Measurements from ENCODE around the gene RMND1.
"Not testable (repeated sequence)": the region's sequence is repeated elsewhere in the genome, so short reads cannot be mapped to it uniquely, and the experiment has no call there.

The RMND1 gene

DNA sequence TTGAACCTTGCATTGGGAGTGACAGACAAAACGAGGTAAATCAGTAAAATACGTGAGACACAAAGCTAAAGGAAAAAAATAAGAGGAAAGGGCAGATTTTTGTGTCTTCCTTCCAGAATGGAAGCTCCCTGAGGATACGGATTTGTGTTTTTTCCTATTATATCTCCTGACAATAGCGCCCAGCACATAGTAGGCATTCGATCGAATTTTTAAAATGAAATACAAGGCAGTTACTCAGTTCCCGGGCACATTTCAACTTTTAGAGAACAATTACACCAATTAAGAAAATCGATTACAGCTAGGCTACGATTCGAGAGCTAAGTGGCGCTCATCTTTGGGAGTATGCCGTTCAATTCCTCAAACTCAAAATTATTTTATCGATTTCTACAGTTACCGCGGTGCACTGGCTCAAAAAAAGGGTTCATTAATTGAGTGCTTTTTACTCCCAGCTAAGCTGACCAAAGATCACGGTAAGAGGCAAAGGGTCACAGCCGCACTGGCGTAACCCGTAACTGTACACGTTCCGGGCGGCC, 443 bp downstream of the RMND1 start:
- DNase-seq, result peak; percentile 54

DNA sequence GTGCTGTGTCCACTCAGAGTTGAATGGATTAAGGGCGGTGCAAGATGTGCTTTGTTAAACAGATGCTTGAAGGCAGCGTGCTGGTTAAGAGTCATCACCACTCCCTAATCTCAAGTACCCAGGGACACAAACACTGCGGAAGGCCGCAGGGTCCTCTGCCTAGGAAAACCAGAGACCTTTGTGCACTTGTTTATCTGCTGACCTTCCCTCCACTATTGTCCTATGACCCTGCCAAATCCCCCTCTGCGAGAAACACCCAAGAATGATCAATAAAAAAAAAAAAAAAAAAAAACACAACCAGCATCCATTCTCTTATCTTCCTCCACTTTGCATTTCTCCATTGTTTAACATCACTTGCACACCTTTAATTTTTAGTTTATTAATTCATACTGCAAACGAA, 998 bp downstream of the RMND1 start:
- DNase-seq, result not testable (repeated sequence)

DNA sequence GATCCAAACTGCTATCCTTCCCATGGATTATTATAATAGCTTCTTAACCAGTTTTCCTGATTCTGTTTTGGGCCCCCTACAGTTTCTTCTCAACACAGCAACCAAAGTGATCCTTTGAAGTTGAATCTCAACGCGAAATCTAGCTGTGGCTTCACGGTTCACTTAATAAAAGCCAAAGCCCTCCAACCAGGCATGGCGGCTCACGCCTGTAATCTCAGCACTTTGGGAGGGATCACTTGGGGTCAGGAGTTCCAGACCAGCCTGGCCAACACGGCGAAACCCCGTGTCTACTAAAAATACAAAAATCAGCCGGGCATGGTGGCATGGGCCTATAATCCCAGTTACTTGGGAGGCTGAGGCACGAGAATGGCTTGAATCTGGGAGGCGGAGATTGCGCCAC, 3.3 kb downstream of the RMND1 start:
- no peak for DNase-seq

DNA sequence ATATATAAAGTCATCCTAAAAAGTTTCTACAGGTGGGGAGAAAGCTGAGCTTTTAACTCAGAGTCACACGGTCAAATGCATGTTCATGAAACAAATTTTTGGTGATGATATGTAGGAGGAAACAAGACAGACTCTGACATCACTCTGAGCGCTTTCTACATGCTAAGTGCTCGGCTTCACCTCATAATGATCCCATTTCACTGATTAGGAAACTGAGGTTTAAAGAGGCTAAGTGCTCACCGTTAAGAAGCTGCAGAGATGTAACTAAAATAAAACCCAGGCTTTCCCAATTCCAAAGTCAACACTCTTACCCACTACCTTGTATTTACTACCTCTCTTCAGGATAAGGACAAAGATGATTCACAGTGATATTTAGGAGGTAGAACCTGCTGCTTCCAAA, 4.7 kb downstream of the RMND1 start:
- no peak for DNase-seq

DNA sequence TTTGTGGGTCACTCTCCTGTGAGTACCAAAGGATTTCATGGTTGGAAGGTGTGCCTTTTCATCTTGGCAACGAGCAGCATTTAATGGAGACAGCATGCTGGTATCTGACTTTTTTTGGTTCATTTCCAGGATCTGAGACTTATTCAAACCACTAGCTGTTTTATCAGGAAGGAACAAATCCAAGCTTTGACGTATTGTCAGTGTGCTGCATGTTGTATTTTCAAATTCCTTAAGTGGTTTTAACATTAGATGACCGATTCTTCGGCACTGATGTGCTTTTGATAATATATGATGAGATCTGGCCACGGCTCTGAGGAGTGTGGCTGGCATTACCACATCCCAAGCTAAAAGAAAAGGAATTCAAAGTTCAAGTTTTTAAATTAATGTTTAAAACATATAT, 6.4 kb downstream of the RMND1 start:
- no peak for DNase-seq

DNA sequence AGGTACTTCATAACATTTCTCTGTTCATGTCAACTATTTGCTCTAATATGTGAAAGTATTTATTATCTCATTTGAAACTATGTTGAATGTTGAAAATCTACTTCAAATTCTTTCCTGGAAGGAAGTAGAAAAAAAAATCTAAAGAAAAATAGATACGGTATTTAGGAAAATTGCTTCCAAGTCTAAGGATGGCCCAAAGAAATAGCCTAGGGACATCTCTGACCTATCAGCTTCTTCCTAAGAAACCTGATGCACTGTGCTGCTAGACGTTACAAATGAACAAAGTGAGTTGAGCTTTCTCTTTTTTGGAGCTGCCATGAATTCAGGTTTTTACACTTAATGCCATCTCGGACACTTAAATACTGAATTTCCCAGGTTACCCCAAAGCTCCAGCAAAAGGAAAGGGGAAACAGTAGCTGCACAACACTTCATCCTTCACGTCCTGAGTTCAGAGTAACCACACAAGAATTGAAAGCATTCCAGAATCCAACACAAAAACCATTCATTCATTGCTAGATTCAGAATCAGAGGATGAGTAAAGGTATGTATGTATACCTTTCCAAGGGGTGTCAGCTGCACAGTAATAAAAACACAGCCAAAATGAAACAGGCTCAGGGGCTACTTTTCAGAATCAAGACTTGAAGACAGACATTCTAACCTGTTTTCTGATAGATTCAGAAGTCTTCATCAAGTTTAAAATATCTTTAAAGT, 7.9 kb downstream of the RMND1 start:
- no peak for DNase-seq

DNA sequence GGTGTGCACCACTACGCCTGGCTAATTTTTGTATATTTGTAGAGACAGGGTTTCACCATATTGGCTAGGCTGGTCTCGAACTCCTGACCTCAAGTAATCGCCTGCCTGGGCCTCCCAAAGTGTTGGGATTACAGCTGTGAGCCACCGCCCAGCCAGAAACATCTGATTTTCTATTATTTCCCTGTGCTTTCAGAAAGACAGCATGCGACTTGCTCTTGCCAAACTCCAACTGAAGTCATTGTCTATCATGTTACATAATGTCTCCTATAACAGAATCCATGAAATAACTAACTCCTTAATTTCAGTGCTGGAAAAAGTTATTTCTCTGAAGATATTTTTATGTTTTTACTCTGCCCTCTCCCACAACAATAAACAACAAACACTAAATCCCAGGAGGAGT, 8.5 kb downstream of the RMND1 start:
- no peak for DNase-seq

DNA sequence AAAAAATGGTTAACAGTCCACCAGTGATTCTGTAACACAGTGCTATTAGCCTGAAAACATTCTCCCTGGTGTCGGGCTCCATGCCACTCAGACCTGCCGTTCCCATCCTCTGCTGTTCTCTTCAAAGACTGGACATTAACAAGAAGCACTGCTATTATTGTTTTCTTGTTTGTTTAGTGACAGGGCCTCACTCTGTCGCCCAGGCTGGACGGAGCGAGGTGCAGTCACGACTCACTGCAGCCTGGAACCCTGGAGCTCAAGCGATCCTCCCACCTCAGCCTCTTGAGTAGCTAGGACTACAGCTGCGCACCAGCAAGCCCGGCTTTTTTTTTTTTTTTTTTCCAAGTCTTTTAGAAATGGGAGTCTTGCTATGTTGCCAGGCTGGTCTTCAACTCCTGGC, 9.6 kb downstream of the RMND1 start:
- DNase-seq, result no peak

DNA sequence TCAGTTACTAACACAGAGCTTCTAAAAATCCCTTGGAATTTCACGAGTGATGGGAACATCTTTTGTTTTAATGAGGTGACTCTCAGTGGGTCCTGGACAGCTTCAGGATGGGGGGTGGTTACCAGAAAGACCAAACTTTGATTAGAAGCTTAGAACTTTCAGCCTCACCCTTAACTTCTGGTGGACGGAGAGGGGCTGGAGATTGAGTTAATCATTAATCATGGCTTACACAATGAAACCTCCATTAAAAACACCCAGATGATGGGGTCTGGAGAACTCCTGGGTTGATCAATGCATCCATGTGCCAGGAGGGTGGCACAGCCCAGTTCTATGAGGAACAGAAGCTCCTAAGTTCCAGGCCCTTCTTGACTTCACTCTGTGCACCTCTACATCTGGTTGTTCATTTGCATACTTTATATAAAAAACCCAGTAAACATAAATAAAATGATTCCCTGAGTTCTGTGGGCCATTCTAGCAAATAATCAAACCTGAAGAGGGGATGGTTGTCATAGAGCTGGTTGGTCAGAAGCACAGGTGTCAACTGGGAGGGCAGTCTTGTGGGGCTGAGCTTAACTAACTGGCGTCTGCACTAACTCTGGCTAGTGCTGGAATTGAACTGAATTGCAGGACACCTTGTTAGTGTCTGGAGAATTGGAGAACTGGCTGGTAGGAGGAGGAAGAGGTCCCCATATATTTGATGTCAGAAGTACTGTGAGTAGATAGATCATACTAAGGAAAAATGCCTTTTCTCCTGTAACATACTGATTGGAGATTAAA, 10.3 kb downstream of the RMND1 start:
- no peak for DNase-seq

DNA sequence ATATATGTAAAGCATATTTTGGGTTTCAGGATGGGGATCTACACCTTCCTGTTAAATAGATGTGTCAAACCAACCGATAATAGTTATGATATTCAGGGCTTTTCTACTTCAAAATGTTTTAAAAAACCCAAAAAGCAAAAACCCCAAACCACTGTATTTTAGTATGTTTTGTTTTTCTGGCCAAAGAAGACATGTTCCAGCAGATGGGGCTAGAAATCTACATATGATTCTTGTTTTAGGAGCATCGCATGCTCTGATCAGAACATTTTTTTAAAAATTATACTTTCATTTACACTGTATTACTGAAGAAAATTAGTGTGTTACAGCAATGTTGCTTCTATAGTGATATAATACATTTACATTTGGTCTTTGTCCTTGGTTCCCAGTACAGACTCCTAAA, 11.0 kb downstream of the RMND1 start:
- no peak for DNase-seq

DNA sequence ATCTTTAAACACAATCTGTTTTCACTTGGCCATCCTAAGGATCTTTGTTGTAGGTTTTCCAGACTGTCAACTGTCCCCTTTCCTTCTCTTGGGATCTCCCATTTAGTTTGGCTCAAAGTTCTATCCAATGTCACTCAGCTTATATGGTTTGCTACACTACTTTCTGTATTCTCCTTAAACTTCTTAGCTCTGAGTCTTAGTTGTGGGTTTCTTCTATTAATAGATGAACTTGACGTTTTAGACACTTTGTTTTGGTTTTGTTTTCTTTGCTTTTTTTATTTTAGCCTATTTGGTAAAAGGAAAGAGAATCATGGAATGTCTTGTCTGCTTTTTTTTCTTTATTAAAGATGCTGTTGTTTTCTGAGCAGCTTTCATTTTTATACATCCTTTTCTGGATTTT, 11.4 kb downstream of the RMND1 start:
- no peak for DNase-seq

DNA sequence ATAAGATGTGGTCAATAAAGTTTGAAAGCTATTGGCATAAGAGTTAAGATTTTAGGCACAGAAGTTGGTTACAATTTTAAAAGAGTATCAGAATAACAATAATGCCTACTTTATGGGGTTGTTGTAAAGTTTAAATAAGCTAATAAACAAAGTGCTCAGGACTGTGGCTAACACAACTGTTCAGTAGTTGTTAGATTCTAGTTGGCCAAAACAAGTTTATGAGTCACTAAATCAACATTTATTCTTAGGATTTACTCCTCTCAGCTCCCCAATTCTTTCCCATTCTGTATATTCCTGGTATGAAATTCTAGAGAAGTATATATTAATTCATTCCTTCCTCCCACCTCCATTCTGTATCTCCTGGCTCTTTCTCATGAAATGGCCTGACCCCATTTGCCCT, 14.5 kb downstream of the RMND1 start:
- DNase-seq, result no peak

DNA sequence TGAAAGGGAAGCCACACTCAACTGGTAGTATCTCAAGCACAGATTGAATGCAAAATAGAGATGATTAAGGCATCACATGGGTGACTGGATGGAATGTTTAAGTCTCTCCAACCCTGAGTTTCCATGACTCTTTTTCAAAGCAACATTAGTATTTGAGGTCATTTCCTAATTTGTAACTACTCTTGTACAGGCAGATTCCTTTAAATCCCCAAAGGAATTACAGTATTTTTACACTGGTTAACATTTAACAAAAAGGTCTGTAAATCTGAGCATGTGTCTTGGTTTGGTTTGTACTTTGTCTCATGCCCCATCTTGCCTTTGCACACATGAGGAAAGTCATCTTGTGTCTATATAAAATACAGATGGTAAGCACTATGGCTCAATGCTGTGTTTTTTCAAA, 15.1 kb downstream of the RMND1 start:
- DNase-seq, result no peak

DNA sequence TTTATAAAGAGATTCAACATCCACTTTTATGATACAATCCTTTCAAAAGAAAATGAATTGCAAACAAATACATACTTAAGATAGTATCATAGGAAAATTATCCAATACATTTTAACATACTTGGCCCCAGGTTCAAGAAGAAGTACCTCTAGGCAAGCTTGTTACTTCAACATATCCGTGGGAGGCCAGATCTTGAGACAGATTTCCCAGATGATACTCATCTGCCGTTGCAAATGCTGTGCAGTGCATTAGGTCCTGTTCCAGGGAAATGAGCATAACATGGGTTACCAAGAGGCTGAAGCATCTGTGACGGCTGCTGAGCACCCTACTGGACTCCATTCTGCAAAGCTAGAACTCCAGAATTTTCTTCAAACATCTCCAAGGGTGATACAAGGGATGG, 15.6 kb downstream of the RMND1 start:
- DNase-seq, result no peak

DNA sequence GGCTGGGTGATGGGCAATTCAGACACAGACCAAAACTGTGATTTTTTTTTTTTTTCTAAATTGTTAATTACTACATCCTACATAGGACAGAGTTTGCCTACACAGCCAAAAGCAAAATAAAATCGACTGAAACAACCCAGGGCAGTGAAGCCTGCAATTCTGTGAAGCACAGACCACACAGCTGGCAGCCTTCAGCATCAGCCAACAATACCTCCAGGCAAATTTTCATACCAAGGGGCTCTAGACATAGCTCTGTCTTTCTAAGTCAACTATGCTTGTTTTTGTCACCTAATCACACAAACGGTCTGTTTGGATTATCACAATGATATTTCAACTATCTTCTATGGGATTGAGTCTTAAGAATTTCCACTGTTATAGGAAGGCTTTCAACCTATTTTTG, 17.6 kb downstream of the RMND1 start:
- DNase-seq, result no peak

DNA sequence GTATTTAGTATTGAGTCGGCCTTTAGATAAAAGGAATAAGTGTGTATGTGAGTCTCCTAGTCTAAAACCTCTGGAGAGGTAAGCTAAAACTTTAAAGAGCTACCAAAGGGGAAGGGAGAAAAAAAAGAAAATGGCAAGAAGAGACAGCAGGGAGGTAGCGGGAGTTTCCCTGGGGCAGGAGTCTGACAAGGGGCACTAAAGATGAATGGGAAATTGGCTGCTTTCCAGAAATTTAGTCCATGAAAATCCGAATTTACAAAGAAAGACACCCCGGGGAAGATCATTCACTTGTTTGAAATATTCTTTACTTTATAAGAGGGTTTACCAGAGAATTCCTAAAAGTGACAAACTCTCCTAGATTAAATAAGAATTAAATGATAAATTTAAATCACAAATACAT, 19.3 kb downstream of the RMND1 start:
- DNase-seq, result no peak

DNA sequence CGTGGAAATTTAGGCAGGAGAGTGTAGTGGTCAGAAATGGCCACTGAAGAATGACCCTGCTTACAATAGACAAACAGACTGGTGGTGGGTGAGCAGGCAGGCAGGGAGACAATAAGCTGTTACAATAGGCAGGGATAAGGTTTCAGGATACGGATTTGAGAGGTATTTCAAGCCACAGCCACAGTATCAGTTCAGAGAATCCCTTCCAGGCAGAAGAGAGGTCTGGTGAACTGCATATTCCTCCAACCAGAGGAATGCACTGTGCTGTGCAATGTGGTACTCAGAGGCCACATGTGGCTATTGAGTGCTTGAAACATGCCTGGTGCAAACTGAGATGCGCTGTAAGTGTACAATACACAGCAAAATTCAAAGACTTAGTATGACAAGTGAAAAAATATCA, 20.6 kb downstream of the RMND1 start:
- DNase-seq, result no peak

DNA sequence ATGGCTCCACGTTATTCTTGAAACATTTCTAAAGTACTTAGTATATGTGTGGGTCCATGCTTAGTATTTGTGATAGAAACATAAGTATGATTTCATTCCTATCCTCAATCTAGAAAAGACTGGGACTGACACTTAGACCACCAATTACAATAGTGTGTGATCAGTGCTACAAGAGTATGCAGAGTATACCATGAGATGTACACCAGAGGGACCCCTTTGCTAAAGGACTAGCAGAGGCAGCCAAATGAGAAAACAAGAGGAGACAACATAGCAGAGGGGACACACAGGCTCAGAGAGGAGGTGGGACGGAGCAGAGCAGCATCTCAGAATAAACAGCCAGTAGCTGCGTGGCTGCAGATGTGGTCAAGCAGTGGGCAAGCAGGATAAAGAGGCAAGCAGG, 21.0 kb downstream of the RMND1 start:
- DNase-seq, result no peak

DNA sequence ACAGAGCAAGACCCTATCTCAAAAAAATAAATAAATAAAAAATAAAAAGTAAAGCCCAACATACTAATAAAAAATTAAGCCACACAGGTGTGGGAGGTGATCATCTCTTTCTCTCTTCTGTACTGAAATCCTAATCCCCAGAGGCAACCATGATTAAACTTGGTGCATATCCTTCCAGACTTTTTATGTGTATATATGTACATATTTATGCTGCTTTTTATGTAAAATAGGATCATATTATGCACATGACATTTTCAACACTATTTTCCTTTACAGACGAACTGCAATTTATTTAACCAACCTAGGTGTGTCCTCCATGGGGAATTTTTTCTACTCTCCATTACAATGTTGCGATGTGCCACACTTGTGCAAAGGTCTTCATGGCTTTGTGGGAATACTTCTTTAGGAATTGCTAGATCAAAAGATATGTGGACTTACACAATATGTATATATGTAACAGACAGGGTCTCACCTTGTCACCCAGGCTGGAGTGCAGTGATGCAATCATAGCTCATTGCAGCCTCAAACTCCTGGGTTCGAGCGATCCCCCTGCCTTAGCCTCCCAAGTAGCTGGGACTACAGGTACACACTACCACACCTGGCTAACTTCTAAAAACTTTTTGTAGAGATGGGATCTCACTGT, 23.7 kb downstream of the RMND1 start:
- no peak for DNase-seq

DNA sequence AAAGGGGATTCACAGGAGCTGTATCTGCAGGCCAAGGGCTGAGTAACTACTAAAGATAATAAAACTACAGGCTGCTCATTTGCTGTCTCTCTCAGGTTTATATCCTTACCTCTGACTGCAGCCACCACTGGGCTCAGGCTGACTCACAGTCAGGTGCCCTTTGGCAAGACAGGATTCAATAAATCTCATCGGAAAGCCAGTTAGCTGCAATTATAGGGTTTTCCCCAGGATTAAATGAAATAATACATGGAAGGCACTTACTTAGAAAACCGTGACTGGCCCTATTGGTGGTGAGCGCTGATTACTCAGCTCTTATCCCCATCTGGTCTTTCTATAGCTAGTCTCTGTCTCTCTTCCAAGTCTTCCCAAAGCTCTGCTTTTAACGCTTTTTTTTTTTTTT, 26.4 kb downstream of the RMND1 start:
- DNase-seq, result no peak

DNA sequence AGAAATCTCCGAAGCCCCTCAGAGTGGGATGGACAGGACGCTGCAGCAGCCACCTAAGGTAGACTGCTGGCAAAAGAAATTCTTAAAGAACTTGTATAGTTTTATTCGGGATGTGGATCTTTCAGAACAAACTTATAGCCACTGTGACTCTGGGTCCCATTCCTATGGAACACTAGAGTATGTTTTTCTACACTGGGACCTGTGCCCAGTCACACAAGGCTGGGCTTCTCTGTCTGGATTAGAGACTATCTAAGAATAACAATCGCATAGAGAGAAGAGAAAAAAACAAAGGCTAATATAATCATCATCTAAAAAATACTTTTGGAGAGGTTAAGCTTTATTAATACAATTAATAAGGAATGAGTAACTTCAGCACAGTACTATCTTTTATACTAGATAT, 28.9 kb downstream of the RMND1 start:
- no peak for DNase-seq

DNA sequence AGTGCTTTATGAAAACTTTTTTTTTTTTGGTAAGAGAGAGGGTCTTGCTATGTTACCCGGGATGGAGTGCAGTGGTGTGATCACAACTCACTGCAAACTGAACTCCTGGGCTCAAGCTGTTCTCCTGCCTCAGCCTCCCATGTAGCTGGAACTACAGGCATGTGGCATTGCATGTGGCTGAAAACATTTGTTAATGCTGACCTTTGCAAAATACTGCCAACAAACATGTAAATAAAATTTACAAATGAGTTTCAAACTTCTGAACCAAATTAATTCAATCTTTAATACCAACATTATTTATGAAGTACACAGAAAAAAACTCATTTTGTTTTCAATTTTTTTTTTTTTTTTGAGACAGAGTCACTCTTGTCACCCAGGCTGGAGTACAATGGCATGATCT, 34.4 kb downstream of the RMND1 start:
- DNase-seq, result no peak

DNA sequence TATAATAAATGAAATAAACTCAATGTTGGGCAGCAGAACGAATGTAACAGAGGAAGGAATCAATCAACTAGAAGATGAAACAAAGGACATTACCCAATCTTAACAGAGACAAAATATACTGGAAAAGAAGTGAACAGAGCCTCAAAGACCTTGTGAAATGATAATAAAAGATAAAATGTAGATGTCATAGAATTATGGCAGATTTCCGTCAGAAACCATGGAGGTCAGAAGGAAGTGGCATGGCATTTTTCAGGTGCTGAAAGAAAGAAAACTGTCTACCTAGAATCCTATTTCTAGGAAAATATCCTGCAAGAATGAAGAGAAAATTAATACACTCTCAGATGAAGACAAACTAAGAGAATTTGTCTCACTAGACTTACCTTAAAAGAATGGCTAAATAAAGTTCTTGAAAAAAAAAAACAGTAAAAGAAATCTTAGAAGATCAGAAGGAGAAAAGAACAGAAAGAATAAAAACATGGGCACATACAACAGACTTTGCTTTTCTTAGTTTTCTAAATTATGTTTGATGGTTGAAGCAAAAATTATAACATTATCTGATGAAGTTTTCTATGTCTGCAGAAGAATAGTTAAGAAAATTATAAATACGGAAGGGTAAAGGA, 37.2 kb downstream of the RMND1 start:
- no peak for DNase-seq

Data from NCI-H146 (cell line).